ENCODE measurements around the gene ZCCHC13.

DNA sequence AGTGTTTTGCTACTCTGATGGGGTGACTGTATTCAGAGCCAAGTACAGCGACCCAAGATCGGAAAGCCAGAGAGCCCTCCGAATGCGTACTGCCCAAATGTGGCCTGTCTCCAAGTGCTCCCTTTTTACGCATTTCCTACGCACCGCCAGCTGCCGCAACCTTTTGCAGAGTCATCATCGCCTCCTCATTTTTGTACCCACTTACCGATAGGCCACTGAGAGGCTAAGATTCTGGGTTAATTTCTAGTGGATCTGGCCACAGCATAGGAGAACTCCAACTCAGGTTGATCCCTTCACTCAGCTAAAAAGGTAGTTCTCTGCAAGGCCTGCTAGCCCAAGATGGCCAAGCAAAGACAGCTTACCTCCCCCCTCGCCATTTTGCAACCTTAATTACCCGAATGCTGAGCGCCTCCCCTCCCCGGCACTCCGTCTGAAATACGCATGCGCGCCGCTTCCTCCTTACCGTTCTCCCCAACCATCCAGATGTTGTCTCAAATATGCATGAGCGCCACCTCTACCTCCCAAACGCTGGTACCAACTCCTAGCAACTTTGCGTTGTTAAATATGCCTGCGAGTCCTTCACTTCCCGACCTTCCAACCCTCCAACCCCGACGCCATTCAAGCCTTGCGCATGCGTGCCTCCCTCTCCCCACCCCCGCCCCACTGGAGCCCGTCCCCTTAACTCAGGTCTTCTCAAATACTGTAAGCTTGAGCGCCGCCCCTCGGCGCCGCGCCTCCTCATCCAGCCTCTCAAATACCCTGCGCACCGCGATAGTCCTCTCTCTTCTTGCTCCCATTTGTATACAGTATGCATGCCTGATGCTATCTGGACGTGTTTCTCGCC, 11.8 kb upstream of the ZCCHC13 start:
- peak; percentile 75 for TF ChIP-seq POLR2A (IDR thresholded peaks at IDR 0.05; ENCODE audit: low read length)
- TF ChIP-seq SMC3 (IDR thresholded peaks at IDR 0.05), result no peak
- TF ChIP-seq, protein P1, sequence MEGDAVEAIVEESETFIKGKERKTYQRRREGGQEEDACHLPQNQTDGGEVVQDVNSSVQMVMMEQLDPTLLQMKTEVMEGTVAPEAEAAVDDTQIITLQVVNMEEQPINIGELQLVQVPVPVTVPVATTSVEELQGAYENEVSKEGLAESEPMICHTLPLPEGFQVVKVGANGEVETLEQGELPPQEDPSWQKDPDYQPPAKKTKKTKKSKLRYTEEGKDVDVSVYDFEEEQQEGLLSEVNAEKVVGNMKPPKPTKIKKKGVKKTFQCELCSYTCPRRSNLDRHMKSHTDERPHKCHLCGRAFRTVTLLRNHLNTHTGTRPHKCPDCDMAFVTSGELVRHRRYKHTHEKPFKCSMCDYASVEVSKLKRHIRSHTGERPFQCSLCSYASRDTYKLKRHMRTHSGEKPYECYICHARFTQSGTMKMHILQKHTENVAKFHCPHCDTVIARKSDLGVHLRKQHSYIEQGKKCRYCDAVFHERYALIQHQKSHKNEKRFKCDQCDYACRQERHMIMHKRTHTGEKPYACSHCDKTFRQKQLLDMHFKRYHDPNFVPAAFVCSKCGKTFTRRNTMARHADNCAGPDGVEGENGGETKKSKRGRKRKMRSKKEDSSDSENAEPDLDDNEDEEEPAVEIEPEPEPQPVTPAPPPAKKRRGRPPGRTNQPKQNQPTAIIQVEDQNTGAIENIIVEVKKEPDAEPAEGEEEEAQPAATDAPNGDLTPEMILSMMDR (IDR thresholded peaks at IDR 0.05), result peak; percentile 17; the same call in 1 of the 3 replicates
- no peak for TF ChIP-seq RNF2 (IDR thresholded peaks at IDR 0.05; ENCODE audit: borderline replicate concordance, low read depth)
- no peak for TF ChIP-seq EP300 (IDR thresholded peaks at IDR 0.05)

Data from A549 (cell line).